HG03060 (cell line): Measurements from ENCODE around the gene ZNF419.

Experiments used
- ATAC-seq: cut with Tn5 transposase; IDR thresholded peaks from one replicate; pipeline ENCODE4 v1.9.1; 2021; ENCODE audit warnings: low read depth, moderate number of reproducible peaks; ENCODE audit not compliant: unreplicated experiment

Gene ZNF419

GRCh38 chr19:57527136-57527881 is 39.8 kb downstream of the ZNF419 start, which contains the start of gene ZNF549:
TSS of gene ZNF549 (plus strand) at chr19:57527356. CDS start at chr19:57527574, 218 bp downstream.
- peak; percentile 65 for ATAC-seq

DNA sequence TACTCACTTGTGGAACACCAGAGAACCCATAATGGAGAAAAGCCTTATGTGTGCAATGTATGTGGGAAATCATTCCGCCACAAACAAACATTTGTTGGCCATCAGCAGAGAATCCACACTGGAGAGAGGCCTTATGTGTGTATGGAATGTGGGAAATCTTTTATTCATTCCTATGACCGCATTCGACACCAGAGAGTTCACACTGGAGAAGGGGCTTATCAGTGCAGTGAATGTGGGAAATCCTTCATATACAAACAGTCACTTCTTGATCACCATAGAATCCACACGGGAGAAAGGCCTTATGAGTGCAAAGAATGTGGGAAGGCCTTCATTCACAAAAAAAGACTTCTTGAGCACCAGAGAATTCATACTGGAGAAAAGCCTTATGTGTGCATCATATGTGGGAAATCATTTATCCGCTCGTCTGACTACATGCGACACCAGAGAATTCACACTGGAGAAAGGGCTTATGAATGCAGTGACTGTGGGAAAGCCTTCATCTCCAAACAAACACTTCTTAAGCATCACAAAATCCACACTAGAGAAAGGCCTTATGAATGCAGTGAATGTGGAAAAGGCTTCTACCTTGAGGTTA is 50.5 kb downstream of the ZNF419 start:
- no peak for ATAC-seq
